ENCODE measurements around the gene ICAM4.

DNA sequence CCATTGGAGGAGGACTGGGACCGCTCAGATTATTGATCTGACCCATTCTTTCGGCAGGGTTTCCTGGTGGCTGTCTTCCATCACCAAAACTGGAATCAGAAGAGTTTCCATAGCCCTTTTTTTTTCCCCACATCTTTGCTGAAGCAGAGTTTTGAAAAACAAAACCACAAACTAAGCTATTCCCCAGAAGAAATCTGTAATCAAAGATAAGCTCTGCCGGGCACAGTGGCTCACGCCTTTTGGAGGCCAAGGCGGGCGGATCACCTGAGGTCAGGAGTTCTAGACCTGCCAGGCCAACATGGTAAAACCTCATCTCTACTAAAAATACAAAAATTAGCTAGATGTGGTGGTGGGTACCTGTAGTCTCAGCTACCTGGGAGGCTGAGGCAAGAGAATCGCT lies 20.0 kb upstream of the ICAM4 start:
- TF ChIP-seq TEAD4 (IDR thresholded peaks at IDR 0.05) (no peak), TAF1 (IDR thresholded peaks at IDR 0.05; ENCODE audit: low read depth) (no peak), ZBTB7A (IDR thresholded peaks at IDR 0.05; ENCODE audit: low read depth) (no peak), CEBPB (IDR thresholded peaks at IDR 0.05) (no peak), EP300 (IDR thresholded peaks at IDR 0.05; ENCODE audit: borderline replicate concordance) (no peak)
- TF ChIP-seq, protein P1, sequence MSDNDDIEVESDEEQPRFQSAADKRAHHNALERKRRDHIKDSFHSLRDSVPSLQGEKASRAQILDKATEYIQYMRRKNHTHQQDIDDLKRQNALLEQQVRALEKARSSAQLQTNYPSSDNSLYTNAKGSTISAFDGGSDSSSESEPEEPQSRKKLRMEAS (IDR thresholded peaks at IDR 0.05): no peak
